Mesodermal cell (in vitro differentiated cells): ENCODE measurements around the gene LPAR6.

Experiments
- H3K27ac ChIP-seq: 2 replicates; pipeline ENCODE4 v1.7.0; 2013; ENCODE audit warnings: mild to moderate bottlenecking, low read depth, low read length, moderate library complexity; ENCODE audit not compliant: severe bottlenecking
- H3K36me3 ChIP-seq: 2 replicates; pipeline ENCODE4 v1.7.1; 2013; ENCODE audit warnings: mild to moderate bottlenecking, low read length, moderate library complexity; ENCODE audit not compliant: control insufficient read depth, insufficient read depth
- H3K4me1 ChIP-seq: one replicate; pipeline ENCODE4 v1.7.1; 2013; ENCODE audit warnings: mild to moderate bottlenecking, low read length; ENCODE audit not compliant: insufficient read depth, control insufficient read depth, poor library complexity, severe bottlenecking
- H3K4me3 ChIP-seq: 2 replicates; pipeline ENCODE4 v1.7.0; 2013; ENCODE audit warnings: low read length, control low read depth, mild to moderate bottlenecking; ENCODE audit not compliant: insufficient read depth, poor library complexity, severe bottlenecking; ENCODE audit errors: extremely low read depth
- H3K9me3 ChIP-seq: 2 replicates; pipeline ENCODE4 v1.7.1; 2013; ENCODE audit warnings: mild to moderate bottlenecking, low read length, moderate library complexity; ENCODE audit not compliant: control insufficient read depth
- WGBS, 2 experiments: methylation state at CpG; one replicate each; pipeline ENCODE4 v1.1.5; 2013; ENCODE audit warnings: missing lambda C conversion rate in 2 of 2; ENCODE audit not compliant: insufficient coverage in 2 of 2; 5-methylcytosine and 5-hydroxymethylcytosine counted together

LPAR6 gene

GRCh38 chr13:48400090-48400694 lies 12.7 kb downstream of the LPAR6 start:
- H3K27ac ChIP-seq, result peak overlapping the region; percentile 41
- H3K36me3 ChIP-seq, result peaks cover 7% of the 10 kb centered on the region
- no peaks in the 10 kb centered on the region for H3K9me3 ChIP-seq
- no CpG with 5 or more reads among the region's 2 CpGs for WGBS, 2 experiments
- H3K4me1 ChIP-seq, result peaks cover 13% of the 10 kb centered on the region
- H3K4me3 ChIP-seq, result no peak overlapping the region

- Histone ChIP-seq H3K4me3 (no peak overlapping the region), H3K9me3 (no peaks in the 10 kb centered on the region), H3K27ac (no peak overlapping the region), H3K4me1 (peaks cover 13% of the 10 kb centered on the region), H3K36me3 (peaks cover 10% of the 10 kb centered on the region)
These were observed 14.3 kb downstream of the LPAR6 start for GRCh38 chr13:48398450-48399095.

- Histone ChIP-seq H3K4me1 (peaks cover 13% of the 10 kb centered on the region), H3K27ac (no peak overlapping the region), H3K9me3 (no peaks in the 10 kb centered on the region), H3K4me3 (no peak overlapping the region), H3K36me3 (peaks cover 15% of the 10 kb centered on the region)
- no CpG with 5 or more reads among the region's 1 CpG for WGBS, 2 experiments
These were observed 15.2 kb downstream of the LPAR6 start for GRCh38 chr13:48397744-48398143.

GRCh38 chr13:48393698-48394085 lies 19.2 kb downstream of the LPAR6 start:
- Histone ChIP-seq H3K36me3 (peaks cover 25% of the 10 kb centered on the region), H3K4me3 (no peak overlapping the region), H3K4me1 (no peaks in the 10 kb centered on the region), H3K9me3 (no peaks in the 10 kb centered on the region), H3K27ac (no peak overlapping the region)
- WGBS, 2 experiments, result 100% methylated on average over 1 of the region's 2 CpGs

- no CpG with 5 or more reads among the region's 3 CpGs for WGBS, 2 experiments
These were observed 19.7 kb downstream of the LPAR6 start for GRCh38 chr13:48393030-48393697.

GRCh38 chr13:48391257-48391656 lies 21.7 kb downstream of the LPAR6 start:
- Histone ChIP-seq H3K4me3 (no peak overlapping the region), H3K9me3 (no peaks in the 10 kb centered on the region), H3K27ac (no peak overlapping the region), H3K36me3 (peaks cover 25% of the 10 kb centered on the region), H3K4me1 (no peaks in the 10 kb centered on the region)
- WGBS, 2 experiments, result 100% methylated on average over 2 of the region's 3 CpGs; no CpG with 5 or more reads in 1 of the 2 experiments

More at GRCh38 chr13:48393030-48393697, 19.7 kb downstream of the LPAR6 start:
- Histone ChIP-seq H3K9me3 (no peaks in the 10 kb centered on the region), H3K27ac (no peak overlapping the region), H3K4me3 (no peak overlapping the region), H3K4me1 (no peaks in the 10 kb centered on the region), H3K36me3 (peaks cover 25% of the 10 kb centered on the region)

- no peaks in the 10 kb centered on the region for H3K9me3 ChIP-seq
- WGBS, 2 experiments, result 100% methylated on average over 4 to 6 of the region's 8 CpGs
- no peak overlapping the region for H3K4me3 ChIP-seq
- no peak overlapping the region for H3K27ac ChIP-seq
- no peaks in the 10 kb centered on the region for H3K4me1 ChIP-seq
- peaks cover 11% of the 10 kb centered on the region for H3K36me3 ChIP-seq
These were observed 26.1 kb downstream of the LPAR6 start for GRCh38 chr13:48386816-48387215.

- WGBS, 2 experiments, result no CpG with 5 or more reads among the region's 2 CpGs
- peaks cover 16% of the 10 kb centered on the region for H3K36me3 ChIP-seq
These were observed 29.5 kb downstream of the LPAR6 start for GRCh38 chr13:48383384-48383783.

GRCh38 chr13:48380581-48380980 lies 32.3 kb downstream of the LPAR6 start:
- Histone ChIP-seq H3K36me3 (peaks cover 16% of the 10 kb centered on the region), H3K27ac (no peak overlapping the region), H3K4me1 (no peaks in the 10 kb centered on the region), H3K4me3 (no peak overlapping the region), H3K9me3 (no peaks in the 10 kb centered on the region)

More at GRCh38 chr13:48383384-48383783, 29.5 kb downstream of the LPAR6 start:
- Histone ChIP-seq H3K4me3 (no peak overlapping the region), H3K4me1 (no peaks in the 10 kb centered on the region), H3K9me3 (no peaks in the 10 kb centered on the region), H3K27ac (no peak overlapping the region)

GRCh38 chr13:48377857-48378256 lies 35.1 kb downstream of the LPAR6 start:
- Histone ChIP-seq H3K27ac (no peak overlapping the region), H3K9me3 (no peaks in the 10 kb centered on the region), H3K4me3 (no peak overlapping the region), H3K36me3 (peaks cover 20% of the 10 kb centered on the region), H3K4me1 (no peaks in the 10 kb centered on the region)
- WGBS, 2 experiments, result no CpG with 5 or more reads among the region's 2 CpGs

- no peak overlapping the region for H3K4me3 ChIP-seq
- peaks cover 15% of the 10 kb centered on the region for H3K36me3 ChIP-seq
- no peaks in the 10 kb centered on the region for H3K9me3 ChIP-seq
- no CpG with 5 or more reads among the region's 2 CpGs for WGBS, 2 experiments
- H3K4me1 ChIP-seq, result no peaks in the 10 kb centered on the region
- no peak overlapping the region for H3K27ac ChIP-seq
These were observed 42.1 kb downstream of the LPAR6 start for GRCh38 chr13:48370815-48371214.
